EH (cell line): ENCODE data around the gene TKT.

Source experiments
- DNase-seq: peaks from one replicate; pipeline ENCODE4 v3.0.0-alpha.2; 2015; ENCODE audit warnings: low read depth

Gene TKT

GRCh38 chr3:53225181-53225580 lies 30.6 kb downstream of the TKT start:
- no peak for DNase-seq

GRCh38 chr3:53224536-53224935 lies 31.3 kb downstream of the TKT start:
- DNase-seq: no peak

GRCh38 chr3:53224026-53224425 lies 31.8 kb downstream of the TKT start:
- no peak for DNase-seq

- no peak for DNase-seq
These were observed 32.3 kb downstream of the TKT start for GRCh38 chr3:53223541-53223966.

- no peak for DNase-seq
These were observed 32.8 kb downstream of the TKT start for GRCh38 chr3:53223025-53223424.

- no peak for DNase-seq
These were observed 33.5 kb downstream of the TKT start for GRCh38 chr3:53222183-53222901.

GRCh38 chr3:53221827-53222182 lies 34.0 kb downstream of the TKT start:
- no peak for DNase-seq

GRCh38 chr3:53221345-53221744 lies 34.5 kb downstream of the TKT start:
- DNase-seq: no peak

GRCh38 chr3:53219895-53220483 lies 35.8 kb downstream of the TKT start:
- peak; percentile 86 for DNase-seq

- DNase-seq: no peak
These were observed 37.7 kb downstream of the TKT start for GRCh38 chr3:53218131-53218530.

- no peak for DNase-seq
These were observed 38.6 kb downstream of the TKT start for GRCh38 chr3:53217175-53217574.

GRCh38 chr3:53216723-53217122 lies 39.1 kb downstream of the TKT start:
- no peak for DNase-seq

- no peak for DNase-seq
These were observed 40.0 kb downstream of the TKT start for GRCh38 chr3:53215816-53216215.

- no peak for DNase-seq
These were observed 42.5 kb downstream of the TKT start for GRCh38 chr3:53213276-53213675.

- DNase-seq: no peak
These were observed 43.8 kb downstream of the TKT start for GRCh38 chr3:53211706-53212702.

GRCh38 chr3:53202331-53203015 lies 53.3 kb downstream of the TKT start:
- no peak for DNase-seq

GRCh38 chr3:53200501-53201498 lies 55.0 kb downstream of the TKT start:
- DNase-seq: no peak

- peak; percentile 9 for DNase-seq
These were observed 56.0 kb downstream of the TKT start for GRCh38 chr3:53199834-53200233.

GRCh38 chr3:53198996-53199395 lies 56.8 kb downstream of the TKT start:
- DNase-seq: no peak

- peak; percentile 22 for DNase-seq
These were observed 57.4 kb downstream of the TKT start for GRCh38 chr3:53198256-53198977.
